Measurements from ENCODE around the gene CCDC157.

CCDC157 gene

DNA sequence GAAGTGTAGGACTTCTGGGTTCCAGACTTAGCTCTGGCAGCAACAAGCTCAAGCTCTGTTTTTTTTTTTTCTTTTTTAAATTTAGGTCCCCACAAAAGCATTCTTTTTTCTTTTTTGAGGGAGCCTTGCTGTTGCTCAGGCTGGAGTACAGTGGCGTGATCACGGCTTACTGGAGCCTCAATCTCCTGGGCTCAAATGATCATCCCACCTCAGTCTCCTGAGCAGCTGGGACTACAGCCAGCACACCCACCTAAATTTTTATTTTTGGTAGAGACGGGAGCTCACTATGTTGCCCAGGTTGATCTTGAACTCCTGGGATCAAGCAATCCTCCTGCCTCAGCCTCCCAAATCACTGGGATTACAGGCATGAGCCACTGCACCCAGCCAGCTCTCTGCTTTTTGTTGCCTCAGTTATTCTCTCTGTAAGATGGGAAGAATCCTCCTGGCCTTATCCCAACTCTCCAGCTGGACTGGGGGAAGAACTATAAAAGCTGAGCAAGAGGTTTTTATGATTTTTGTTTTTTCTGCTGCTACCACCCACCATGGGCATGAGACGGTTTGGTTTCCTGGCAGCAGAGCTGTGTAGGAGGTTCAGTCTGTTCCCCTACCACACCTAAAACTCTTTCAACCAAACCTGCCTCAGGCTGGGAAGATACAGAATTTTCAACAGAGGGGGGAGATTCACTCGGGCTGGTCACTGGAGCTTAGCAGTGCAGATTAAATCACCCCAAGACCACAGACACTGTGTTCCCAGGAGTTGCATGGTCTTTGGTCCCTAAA lies 57.1 kb downstream of the CCDC157 start:
- no peak for DNase-seq (ENCODE audit: low read depth)

GRCh38 chr22:30414525-30415047 lies 57.8 kb downstream of the CCDC157 start:
- no peak for DNase-seq (ENCODE audit: low read depth)

- DNase-seq (ENCODE audit: low read depth) = peak; percentile 39
Observed at GRCh38 chr22:30416403-30416802, 59.6 kb downstream of the CCDC157 start.

DNA sequence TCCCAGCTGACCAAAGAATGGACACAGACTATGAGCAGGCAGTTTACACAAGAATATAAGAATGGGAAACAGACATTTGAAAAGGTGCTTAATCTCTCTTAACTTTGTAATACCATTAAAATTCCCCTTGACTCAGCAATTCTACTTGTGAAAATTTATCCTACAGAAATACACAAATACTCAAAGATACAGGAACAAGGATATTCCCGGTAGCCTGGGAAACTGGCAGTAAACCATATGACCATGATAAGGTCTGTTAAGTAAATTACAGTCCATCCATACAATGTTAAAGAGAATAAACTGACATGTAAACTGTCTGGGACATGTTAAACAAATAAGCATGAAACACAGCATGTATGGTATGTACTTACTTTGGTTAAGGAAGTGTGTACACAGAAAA lies 60.0 kb downstream of the CCDC157 start:
- no peak for DNase-seq (ENCODE audit: low read depth)

- peak; percentile 90 for DNase-seq (ENCODE audit: low read depth)
Observed at GRCh38 chr22:30420347-30421125, 63.7 kb downstream of the CCDC157 start.

DNA sequence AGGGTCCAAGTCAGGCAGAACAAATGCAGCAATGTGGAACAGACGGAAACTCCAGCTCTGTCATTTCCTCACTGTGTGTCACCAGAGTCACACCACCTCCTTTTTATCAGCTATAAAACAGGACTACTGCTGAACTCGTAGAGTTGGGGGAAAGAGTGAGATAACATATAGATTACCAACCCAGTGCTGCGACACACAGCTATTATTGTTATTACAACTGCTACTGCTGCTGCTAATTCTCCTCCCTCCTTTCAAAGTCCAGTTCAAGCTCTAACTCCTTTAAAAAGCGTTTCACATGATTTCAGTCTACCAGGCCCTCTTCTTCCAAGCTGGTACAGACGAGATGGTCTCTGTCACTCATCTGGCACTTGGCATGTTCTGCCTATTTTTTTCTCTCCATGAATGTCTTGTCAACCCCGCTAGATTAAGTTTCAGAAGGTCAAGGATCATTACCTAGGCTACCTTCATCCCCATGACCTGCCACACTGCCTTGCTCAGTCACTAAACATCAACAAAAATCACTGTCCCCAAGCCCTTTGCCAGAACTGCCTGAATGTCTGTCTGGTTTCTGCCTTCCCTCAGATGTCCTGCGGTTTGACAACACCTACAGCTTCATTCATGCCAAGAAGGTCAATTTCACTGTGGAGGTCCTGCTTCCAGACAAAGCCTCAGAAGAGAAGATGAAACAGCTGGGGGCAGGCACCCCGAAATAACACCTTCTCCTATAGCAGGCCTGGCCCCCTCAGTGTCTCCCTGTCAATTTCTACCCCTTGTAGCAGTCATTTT lies 65.1 kb downstream of the CCDC157 start:
- DNase-seq (ENCODE audit: low read depth) = peak; percentile 50

- peak; percentile 99 for DNase-seq (ENCODE audit: low read depth)
Observed at GRCh38 chr22:30422481-30423300, 65.9 kb downstream of the CCDC157 start.

DNA sequence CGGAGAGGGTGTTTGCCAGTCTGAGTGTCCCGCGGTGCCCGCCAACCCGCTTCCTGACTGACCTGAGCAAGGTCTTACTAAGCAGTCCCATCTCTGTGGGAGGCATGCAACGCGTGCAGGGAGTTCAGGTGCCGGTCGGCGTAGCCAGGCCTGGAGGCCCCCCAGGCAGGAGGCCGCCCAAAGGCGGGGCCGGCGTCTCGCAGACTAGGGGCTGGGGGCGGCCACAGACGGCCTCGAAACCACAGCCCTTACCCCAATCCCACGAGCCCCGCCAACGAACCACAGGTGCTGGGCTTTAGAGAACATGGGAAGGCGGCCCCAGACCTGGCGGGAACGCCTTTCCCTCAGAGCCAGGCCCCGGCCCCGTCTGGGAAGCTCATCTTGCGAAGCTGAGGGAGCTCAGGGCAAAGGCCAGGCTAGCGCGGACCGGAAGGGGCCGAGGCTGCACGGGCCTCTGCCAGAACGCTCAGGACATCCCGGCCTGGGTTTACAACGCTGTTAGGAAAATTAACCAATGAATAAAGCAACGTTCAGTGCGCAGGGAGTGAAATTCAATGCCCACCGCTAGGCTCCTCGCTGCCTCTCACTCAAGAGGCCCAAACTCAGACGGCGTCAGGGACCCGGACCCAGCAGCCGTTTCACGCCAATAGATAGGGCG lies 66.6 kb downstream of the CCDC157 start:
- no peak for DNase-seq (ENCODE audit: low read depth)

DNA sequence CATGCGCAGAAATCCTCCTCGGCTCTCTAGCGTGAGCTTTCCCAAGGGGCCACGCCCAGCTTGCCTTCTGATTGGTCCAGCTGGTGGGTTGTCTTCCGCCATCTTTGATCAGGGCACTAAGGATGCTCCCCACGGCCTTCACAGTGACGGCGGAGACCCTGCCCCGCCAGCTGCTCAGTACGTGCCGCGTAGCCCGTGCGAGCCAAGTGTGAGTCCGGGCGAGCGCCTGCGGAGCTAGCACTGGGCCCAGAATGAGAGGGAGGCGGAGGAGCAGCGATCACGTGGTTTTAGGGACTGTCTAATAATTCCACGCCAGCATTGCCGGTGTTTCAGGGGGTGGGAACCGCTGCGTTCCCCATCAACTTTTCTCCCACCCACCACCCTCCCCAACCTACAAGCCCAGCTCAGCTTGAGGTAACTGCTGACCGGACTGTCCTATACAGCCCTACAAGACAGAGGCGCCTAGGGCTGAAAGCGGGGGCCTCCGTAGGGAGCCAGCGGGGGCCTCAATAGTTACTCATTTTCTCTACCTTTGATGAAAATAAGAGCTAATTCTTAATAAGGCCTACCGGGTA lies 67.2 kb downstream of the CCDC157 start:
- DNase-seq (ENCODE audit: low read depth) = peak; percentile 100

DNA sequence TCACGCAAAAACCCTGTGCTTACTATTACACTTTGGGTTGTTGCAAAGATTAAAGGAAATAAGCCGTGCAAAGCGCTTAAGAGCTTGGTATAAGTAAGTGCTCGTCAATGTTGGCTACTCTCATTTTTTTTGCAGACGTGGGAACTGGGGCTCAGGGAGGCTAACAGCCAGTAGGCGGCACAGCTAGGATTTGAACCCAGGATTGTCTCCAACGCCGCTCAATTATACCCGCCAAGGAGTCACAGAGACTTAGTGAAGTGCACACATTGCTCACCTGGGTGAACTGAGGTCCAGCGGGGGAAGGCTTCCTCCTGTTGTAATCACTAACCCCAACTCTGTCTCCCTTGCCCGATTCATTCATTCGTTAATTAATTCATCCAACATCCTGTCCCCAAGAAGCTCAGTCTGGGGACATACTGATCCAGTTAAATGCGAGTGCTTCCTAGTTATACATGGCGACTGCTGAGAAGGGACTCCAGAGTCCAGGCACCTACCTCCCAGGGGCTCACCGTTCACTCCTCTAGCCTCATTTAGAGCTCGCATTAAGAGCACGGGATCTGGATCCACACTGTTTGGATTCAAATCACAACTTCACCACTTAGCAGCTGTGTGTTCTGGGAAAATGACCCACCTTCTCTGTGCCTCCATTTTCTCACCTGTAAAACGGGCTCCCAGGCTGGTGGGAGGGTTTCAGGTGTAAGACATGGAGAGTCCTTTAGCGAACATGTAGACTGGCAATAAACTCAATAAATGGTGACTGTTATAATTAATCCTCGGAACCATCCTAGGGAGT lies 67.9 kb downstream of the CCDC157 start:
- peak; percentile 45 for DNase-seq (ENCODE audit: low read depth)

- no peak for DNase-seq (ENCODE audit: low read depth)
Observed at GRCh38 chr22:30425327-30425615, 68.5 kb downstream of the CCDC157 start.

GRCh38 chr22:30425616-30426387 lies 69.0 kb downstream of the CCDC157 start, which contains the start of gene MTFP1:
Gene MTFP1 (plus strand): TSS chr22:30425768. CDS start chr22:30425880, 112 bp downstream.
- DNase-seq (ENCODE audit: low read depth) = peak; percentile 85
